A549 (cell line): ENCODE results near the gene PSMA4. TPM values are rescaled to one million over a fixed set of nuclear protein-coding genes. Genes with fewer than 3 reads are reported as not detected.

Source experiments
- ATAC-seq, 2 experiments: fragments of 200-7000 bp in 1 of 2; fragments of >200 bp in 1 of 2; cut with Nextera tagmentation in 1 of 2; cut with Tn5 transposase in 1 of 2; 3 replicates each; pipeline versions ENCODE4 v1.8.0 to v1.9.1; 2018 to 2020; ENCODE audit warnings: mild to moderate bottlenecking in 1 of 2, moderate library complexity in 1 of 2
- CTCF ChIA-PET: fragments of 300-600 bp; sonication (Branson Sonifier 250); formaldehyde crosslinking; extraction: SDS; loops from one replicate; lab custom pipeline; 2021; ENCODE audit warnings: antibody characterized with exemption, inconsistent platforms; lab: Yijun Ruan, JAX
- POLR2A ChIA-PET: fragments of 350-600 bp; formaldehyde crosslinking; extraction: SDS; loops from one replicate; lab custom pipeline; 2021; ENCODE audit warnings: antibody characterized with exemption, inconsistent platforms; lab: Yijun Ruan, JAX
- DNase-seq, 2 experiments: peaks; one replicate each; pipeline versions ENCODE4 v3.0.0 to v3.0.0-alpha.2; 2011 to 2016; ENCODE audit warnings: low read depth in 1 of 2, low spot score in 1 of 2
- FAIRE-seq: peaks from 2 replicates; lab custom pipeline; 2011; peaks lifted over from hg19 to GRCh38; lab: Jason Lieb, UNC
- H3K27ac ChIP-seq, 2 experiments: fragments of >200 bp; sonication (Bioruptor Twin); formaldehyde crosslinking; 3 replicates each; pipeline ENCODE4 v1.5.1; 2016 to 2017
- H3K4me1 ChIP-seq: fragments of >200 bp; sonication (Bioruptor Twin); formaldehyde crosslinking; 3 replicates; pipeline ENCODE4 v1.6.1; 2016
- H3K4me2 ChIP-seq: fragments of >200 bp; sonication (Bioruptor Twin); formaldehyde crosslinking; 3 replicates; pipeline ENCODE4 v1.6.1; 2016
- H3K4me3 ChIP-seq: fragments of >200 bp; sonication (Bioruptor Twin); formaldehyde crosslinking; 3 replicates; pipeline ENCODE4 v1.5.1; 2016
- H3K9me3 ChIP-seq: fragments of >200 bp; sonication (Bioruptor Twin); formaldehyde crosslinking; 3 replicates; pipeline ENCODE4 v1.6.1; 2016
- BHLHE40 ChIP-seq: IDR thresholded peaks from 2 replicates; pipeline ENCODE4 v1.6.1; 2012; ENCODE audit warnings: low read depth, low read length, inconsistent platforms
- CEBPB ChIP-seq, 2 experiments: fragments of >200 bp in 1 of 2; sonication (Bioruptor Twin) in 1 of 2; formaldehyde crosslinking in 1 of 2; IDR thresholded peaks; 2 replicates each; pipeline ENCODE4 v1.6.1; 2012 to 2016
- E2F6 ChIP-seq: IDR thresholded peaks from 2 replicates; pipeline ENCODE4 v1.6.1; 2012; ENCODE audit warnings: low read depth, borderline replicate concordance
- EHMT2 ChIP-seq: fragments of 200-600 bp; sonication (generic); IDR thresholded peaks from 2 replicates; pipeline ENCODE4 v1.6.1; 2016; ENCODE audit warnings: antibody characterized with exemption, low read depth, mild to moderate bottlenecking, moderate library complexity
- ESRRA ChIP-seq: fragments of 150-350 bp; IDR thresholded peaks from 2 replicates; pipeline ENCODE4 v1.6.1; 2014; ENCODE audit warnings: mild to moderate bottlenecking, low read length, borderline replicate concordance
- GATA3 ChIP-seq: IDR thresholded peaks from 2 replicates; pipeline ENCODE4 v1.6.1; 2012; ENCODE audit warnings: borderline replicate concordance
- HDAC2 ChIP-seq: fragments of 200-600 bp; sonication (generic); IDR thresholded peaks from 2 replicates; pipeline ENCODE4 v1.6.1; 2016
- HES2 ChIP-seq: fragments of >200 bp; sonication (Bioruptor Twin); formaldehyde crosslinking; IDR thresholded peaks from 2 replicates; pipeline ENCODE4 v1.6.1; 2016
- HEYL ChIP-seq: fragments of 250-450 bp; sonication (Bioruptor Pico); IDR thresholded peaks from 2 replicates; pipeline ENCODE4 v1.8.0; 2021; ENCODE audit warnings: mild to moderate bottlenecking, moderate library complexity
- HOXA7 ChIP-seq: fragments of 250-450 bp; sonication (Bioruptor Pico); IDR thresholded peaks from 2 replicates; pipeline ENCODE4 v1.5.0; 2020; ENCODE audit warnings: mild to moderate bottlenecking, moderate library complexity
- JUN ChIP-seq, 2 experiments: fragments of >200 bp; sonication (Bioruptor Twin); formaldehyde crosslinking; IDR thresholded peaks; 2 replicates in 1 of 2; 3 replicates in 1 of 2; pipeline ENCODE4 v1.6.1; 2016 to 2017
- MAZ ChIP-seq: fragments of 150-350 bp; IDR thresholded peaks from 2 replicates; pipeline ENCODE4 v1.6.1; 2014; ENCODE audit warnings: antibody characterized with exemption, low read depth, low read length, borderline replicate concordance
- NPAS2 ChIP-seq: fragments of 250-450 bp; sonication (Bioruptor Pico); IDR thresholded peaks from 2 replicates; pipeline ENCODE4 v1.8.0; 2022; ENCODE audit warnings: mild to moderate bottlenecking, moderate library complexity, borderline replicate concordance
- NR3C1 ChIP-seq: fragments of >200 bp; sonication (Bioruptor Twin); formaldehyde crosslinking; IDR thresholded peaks from 3 replicates; pipeline ENCODE4 v1.6.1; 2017
- PHF8 ChIP-seq: fragments of 200-600 bp; sonication (generic); IDR thresholded peaks from 2 replicates; pipeline ENCODE4 v1.6.1; 2016; ENCODE audit warnings: low read depth, mild to moderate bottlenecking, antibody characterized with exemption, moderate library complexity, borderline replicate concordance
- RAD21 ChIP-seq, 2 experiments: fragments of >200 bp in 1 of 2; sonication (Bioruptor Twin) in 1 of 2; formaldehyde crosslinking in 1 of 2; IDR thresholded peaks in 1 of 2; conservative IDR thresholded peaks in 1 of 2; 2 replicates in 1 of 2; 3 replicates in 1 of 2; pipeline ENCODE4 v1.6.1; 2012 to 2018; ENCODE audit warnings: inconsistent platforms in 1 of 2
- RNF2 ChIP-seq: fragments of 200-600 bp; sonication (generic); IDR thresholded peaks from 2 replicates; pipeline ENCODE4 v1.6.1; 2016; ENCODE audit warnings: low read depth, mild to moderate bottlenecking, antibody characterized with exemption, moderate library complexity, borderline replicate concordance
- TP53 ChIP-seq: fragments of 250-450 bp; sonication (Bioruptor Pico); IDR thresholded peaks from 2 replicates; pipeline ENCODE4 v1.5.0; 2021; ENCODE audit warnings: mild to moderate bottlenecking, moderate library complexity
- USF2 ChIP-seq: fragments of 450-650 bp; IDR thresholded peaks from 2 replicates; pipeline ENCODE4 v1.6.1; 2014; ENCODE audit warnings: antibody characterized with exemption
- ZC3H11A ChIP-seq: fragments of 450-650 bp; IDR thresholded peaks from 2 replicates; pipeline ENCODE4 v1.6.1; 2014; ENCODE audit warnings: antibody characterized with exemption, mild to moderate bottlenecking
- ZFP36 ChIP-seq: fragments of 450-650 bp; IDR thresholded peaks from 2 replicates; pipeline ENCODE4 v1.6.1; 2014; ENCODE audit warnings: borderline replicate concordance; ENCODE audit not compliant: partially characterized antibody
- ZSCAN20 ChIP-seq: fragments of 250-450 bp; sonication (Bioruptor Pico); IDR thresholded peaks from 2 replicates; pipeline ENCODE4 v1.8.0; 2022; ENCODE audit warnings: mild to moderate bottlenecking, moderate library complexity
- WGBS: methylation state at CpG from one replicate; pipeline ENCODE4 v1.1.6; 2017; ENCODE audit errors: missing lambda C conversion rate; 5-methylcytosine and 5-hydroxymethylcytosine counted together
- polyA plus RNA-seq, 4 experiments: library from polyadenylated mRNA; depleted of rRNA in 3 of 4; stranded (reverse); fragments of >200 nt; fragmentation: RNase III in 1 of 4; extraction: RNeasy Plus Mini Kit Qiagen cat#74134 plus additional on column Dnase treatment in 1 of 4; gene quantifications; 2 replicates in 3 of 4; 3 replicates in 1 of 4; pipeline ENCODE4 v1.2.3, GENCODE V29; 2011 to 2017
- TF ChIP-seq, protein P1 (sequence below): fragments of 200-600 bp; sonication (generic); IDR thresholded peaks from 2 replicates; pipeline ENCODE4 v1.6.1; 2016; ENCODE audit warnings: antibody characterized with exemption, mild to moderate bottlenecking, moderate library complexity

Gene PSMA4
- polyA plus RNA-seq, 2 of the 4 experiments (the other 2 are of a cell fraction) = 589 to 719 TPM

DNA sequence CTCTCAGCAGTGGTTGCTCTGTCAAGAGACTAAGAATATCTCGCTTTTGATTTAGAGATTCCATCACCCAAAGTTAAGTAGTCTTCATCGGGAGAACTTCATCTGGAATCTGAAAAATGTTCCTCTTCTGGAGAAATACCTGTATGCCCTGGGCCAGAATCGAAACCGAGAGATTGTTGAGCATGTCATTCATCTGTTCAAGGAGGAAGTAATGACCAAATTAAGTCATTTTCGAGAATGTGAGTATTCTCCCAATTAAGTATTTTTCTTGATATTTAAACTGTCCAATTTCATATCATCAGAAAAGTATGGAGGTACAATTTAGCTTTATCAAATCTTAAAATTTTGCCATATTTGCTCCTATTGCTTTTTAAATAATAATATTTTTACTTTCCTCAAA, 12.9 kb upstream of the PSMA4 start:
- ChIA-PET POLR2A (no interaction called here), CTCF (interaction anchor here (2.0 kb wide), 1 partner anchor 13 kb away, joined by 8 read pairs; the partner anchor contains the start of gene PSMA4)
- no peak for ATAC-seq
- 77% methylated on average over 5 of the region's 5 CpGs for WGBS
- Histone ChIP-seq H3K27ac (no peak overlapping the region), H3K9me3 (peaks cover 4% of the 10 kb centered on the region; the same call in 1 of the 3 replicates), H3K4me2 (no peak overlapping the region), H3K4me3 (no peak overlapping the region), H3K4me1 (no peaks in the 10 kb centered on the region)
- FAIRE-seq = no peak
- TF ChIP-seq E2F6 = no peak
- no peak for TF ChIP-seq RAD21 (conservative IDR thresholded peaks at IDR 0.05 in 1 of 2, IDR thresholded peaks at IDR 0.05 in 1 of 2)
- no peak for TF ChIP-seq HES2
- TF ChIP-seq HDAC2 = no peak
- no peak for TF ChIP-seq ESRRA
- TF ChIP-seq JUN (IDR thresholded peaks at IDR 0.05) = no peak
- TF ChIP-seq EHMT2 = no peak
- no peak for TF ChIP-seq GATA3
- TF ChIP-seq NR3C1 = no peak
- TF ChIP-seq, protein P1, sequence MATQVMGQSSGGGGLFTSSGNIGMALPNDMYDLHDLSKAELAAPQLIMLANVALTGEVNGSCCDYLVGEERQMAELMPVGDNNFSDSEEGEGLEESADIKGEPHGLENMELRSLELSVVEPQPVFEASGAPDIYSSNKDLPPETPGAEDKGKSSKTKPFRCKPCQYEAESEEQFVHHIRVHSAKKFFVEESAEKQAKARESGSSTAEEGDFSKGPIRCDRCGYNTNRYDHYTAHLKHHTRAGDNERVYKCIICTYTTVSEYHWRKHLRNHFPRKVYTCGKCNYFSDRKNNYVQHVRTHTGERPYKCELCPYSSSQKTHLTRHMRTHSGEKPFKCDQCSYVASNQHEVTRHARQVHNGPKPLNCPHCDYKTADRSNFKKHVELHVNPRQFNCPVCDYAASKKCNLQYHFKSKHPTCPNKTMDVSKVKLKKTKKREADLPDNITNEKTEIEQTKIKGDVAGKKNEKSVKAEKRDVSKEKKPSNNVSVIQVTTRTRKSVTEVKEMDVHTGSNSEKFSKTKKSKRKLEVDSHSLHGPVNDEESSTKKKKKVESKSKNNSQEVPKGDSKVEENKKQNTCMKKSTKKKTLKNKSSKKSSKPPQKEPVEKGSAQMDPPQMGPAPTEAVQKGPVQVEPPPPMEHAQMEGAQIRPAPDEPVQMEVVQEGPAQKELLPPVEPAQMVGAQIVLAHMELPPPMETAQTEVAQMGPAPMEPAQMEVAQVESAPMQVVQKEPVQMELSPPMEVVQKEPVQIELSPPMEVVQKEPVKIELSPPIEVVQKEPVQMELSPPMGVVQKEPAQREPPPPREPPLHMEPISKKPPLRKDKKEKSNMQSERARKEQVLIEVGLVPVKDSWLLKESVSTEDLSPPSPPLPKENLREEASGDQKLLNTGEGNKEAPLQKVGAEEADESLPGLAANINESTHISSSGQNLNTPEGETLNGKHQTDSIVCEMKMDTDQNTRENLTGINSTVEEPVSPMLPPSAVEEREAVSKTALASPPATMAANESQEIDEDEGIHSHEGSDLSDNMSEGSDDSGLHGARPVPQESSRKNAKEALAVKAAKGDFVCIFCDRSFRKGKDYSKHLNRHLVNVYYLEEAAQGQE = no peak
- TF ChIP-seq CEBPB (IDR thresholded peaks at IDR 0.05) = no peak
- TF ChIP-seq HEYL (CRISPR knock-in tag) = no peak
- no peak for TF ChIP-seq PHF8
- no peak for TF ChIP-seq HOXA7 (CRISPR knock-in tag)
- no peak for TF ChIP-seq MAZ
- TF ChIP-seq ZC3H11A = no peak
- TF ChIP-seq ZSCAN20 (CRISPR knock-in tag) = no peak
- TF ChIP-seq TP53 (CRISPR knock-in tag) = no peak
- DNase-seq = no peak

GRCh38 chr15:78533331-78533730, 6.9 kb upstream of the PSMA4 start:
- H3K9me3 ChIP-seq = no peaks in the 10 kb centered on the region
- CTCF ChIA-PET = interaction anchor here (0.7 kb wide), 1 partner anchor 34 kb away, joined by 3 read pairs; no protein-coding TSS in a partner anchor
- FAIRE-seq (no peak), ATAC-seq (no peak), DNase-seq (no peak)
- POLR2A ChIA-PET = no interaction called here
- no peaks in the 10 kb centered on the region for H3K4me1 ChIP-seq
- no peak overlapping the region for H3K4me3 ChIP-seq
- no peak overlapping the region for H3K4me2 ChIP-seq
- TF ChIP-seq RNF2 = no peak
- no peak for TF ChIP-seq NPAS2 (CRISPR knock-in tag)
- no peak for TF ChIP-seq EHMT2
- TF ChIP-seq ZFP36 = no peak
- TF ChIP-seq BHLHE40 = no peak
- no peak for TF ChIP-seq USF2
- 19% methylated on average over 2 of the region's 2 CpGs for WGBS
- H3K27ac ChIP-seq = no peak overlapping the region
